Activated B cell treated with CpG ODN at 0.5 μM for 24 hours (primary cell): Measurements from ENCODE around the gene EPSTI1. TPM values are rescaled to one million over a fixed set of nuclear protein-coding genes. Genes with fewer than 3 reads are reported as not detected.

Source experiments
- ATAC-seq: fragments of 200-7000 bp; cut with Tn5 transposase; one replicate; pipeline ENCODE4 v1.10.0; 2021; ENCODE audit warnings: low read depth, mild to moderate bottlenecking, moderate library complexity
- CTCF ChIA-PET: fragments of 350-600 bp; sonication (Branson Sonifier 250); formaldehyde crosslinking; loops from one replicate; lab custom pipeline; 2021; ENCODE audit warnings: antibody characterized with exemption; lab: Charles Lee
- POLR2A ChIA-PET: fragments of 350-600 bp; sonication (Branson Sonifier 250); formaldehyde crosslinking; loops from one replicate; lab custom pipeline; 2021; ENCODE audit warnings: antibody characterized with exemption; lab: Charles Lee
- DNase-seq: peaks from one replicate; pipeline ENCODE4 v3.0.0; 2022
- H3K27ac Mint-ChIP-seq: one replicate; pipeline ENCODE4 v1.8.0; 2020; ENCODE audit warnings: mixed read lengths
- H3K27me3 Mint-ChIP-seq: one replicate; pipeline ENCODE4 v1.8.0; 2021; ENCODE audit warnings: mixed read lengths
- H3K36me3 Mint-ChIP-seq: one replicate; pipeline ENCODE4 v1.8.0; 2021; ENCODE audit warnings: low read depth, mixed read lengths
- H3K4me1 Mint-ChIP-seq: one replicate; pipeline ENCODE4 v1.8.0; 2021; ENCODE audit warnings: mixed read lengths
- H3K4me3 Mint-ChIP-seq: one replicate; pipeline ENCODE4 v1.8.0; 2020; ENCODE audit warnings: mild to moderate bottlenecking, mixed read lengths
- H3K9me3 Mint-ChIP-seq: one replicate; pipeline ENCODE4 v1.8.0; 2020; ENCODE audit warnings: mixed read lengths
- intact Hi-C: fragments of 100-400 bp; cut with micrococcal nuclease; formaldehyde crosslinking; loops from one replicate; pipeline ENCODE4 v1.15.1; 2024
- total RNA-seq: library from RNA; stranded (reverse); gene quantifications from 2 replicates; pipeline ENCODE4 v1.2.3, GENCODE V29; 2022
- TF ChIP-seq, protein P1 (sequence below): fragments of 200-600 bp; IDR thresholded peaks from one replicate; pipeline ENCODE4 v1.8.0; 2022; ENCODE audit warnings: antibody characterized with exemption, mild to moderate bottlenecking

Gene EPSTI1
- total RNA-seq, 1 donor from 2014 or later = 32.8 TPM

DNA sequence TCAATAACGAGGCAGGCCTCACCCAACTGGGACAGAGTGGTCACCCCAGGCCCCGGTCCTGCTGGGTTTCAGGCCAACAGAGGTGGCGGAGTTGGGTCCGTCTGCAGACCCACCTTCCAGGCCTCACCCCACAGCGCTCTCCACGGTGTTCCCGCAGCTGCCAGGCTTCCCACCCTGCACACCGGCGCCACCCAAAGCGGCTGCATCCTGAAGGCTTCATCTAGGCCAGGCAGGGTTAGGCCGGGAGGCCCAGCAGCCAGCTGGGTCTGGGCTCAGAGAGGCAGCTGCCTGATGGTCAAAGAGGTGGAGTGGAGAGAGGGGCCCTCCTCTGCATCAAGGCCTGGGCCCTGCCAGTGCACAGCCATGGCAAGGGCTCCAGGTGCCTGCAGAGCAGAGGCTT lies 44.1 kb downstream of the EPSTI1 start:
- ATAC-seq = no peak
- POLR2A ChIA-PET = no interaction called here
- peaks cover 92% of the 10 kb centered on the region for H3K36me3 Mint-ChIP-seq

DNA sequence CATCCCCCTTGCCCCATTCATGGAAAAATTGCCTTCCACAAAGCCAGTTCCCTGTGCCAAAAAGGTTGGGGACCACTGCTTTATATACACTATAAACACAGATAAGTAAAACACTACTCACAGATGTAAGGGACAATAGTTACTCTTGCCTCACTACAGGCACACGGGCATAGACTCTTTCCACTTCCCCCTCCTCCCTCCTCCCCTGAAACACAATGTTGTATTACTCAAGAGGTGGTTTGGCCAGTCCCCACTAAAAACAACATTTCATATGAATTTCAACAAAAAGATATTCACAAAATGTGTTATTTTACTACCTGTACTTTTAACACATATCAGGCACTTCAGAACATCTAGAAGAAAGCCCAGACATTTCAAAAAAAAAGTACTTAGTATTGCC lies 45.1 kb downstream of the EPSTI1 start:
- H3K4me1 Mint-ChIP-seq = no peaks in the 10 kb centered on the region
- ChIA-PET CTCF (no interaction called here), POLR2A (no interaction called here)

More for the DNA sequence above, 44.1 kb downstream of the EPSTI1 start:
- H3K4me1 Mint-ChIP-seq = no peaks in the 10 kb centered on the region
- intact Hi-C loops = no loop called here
- TF ChIP-seq, protein P1, sequence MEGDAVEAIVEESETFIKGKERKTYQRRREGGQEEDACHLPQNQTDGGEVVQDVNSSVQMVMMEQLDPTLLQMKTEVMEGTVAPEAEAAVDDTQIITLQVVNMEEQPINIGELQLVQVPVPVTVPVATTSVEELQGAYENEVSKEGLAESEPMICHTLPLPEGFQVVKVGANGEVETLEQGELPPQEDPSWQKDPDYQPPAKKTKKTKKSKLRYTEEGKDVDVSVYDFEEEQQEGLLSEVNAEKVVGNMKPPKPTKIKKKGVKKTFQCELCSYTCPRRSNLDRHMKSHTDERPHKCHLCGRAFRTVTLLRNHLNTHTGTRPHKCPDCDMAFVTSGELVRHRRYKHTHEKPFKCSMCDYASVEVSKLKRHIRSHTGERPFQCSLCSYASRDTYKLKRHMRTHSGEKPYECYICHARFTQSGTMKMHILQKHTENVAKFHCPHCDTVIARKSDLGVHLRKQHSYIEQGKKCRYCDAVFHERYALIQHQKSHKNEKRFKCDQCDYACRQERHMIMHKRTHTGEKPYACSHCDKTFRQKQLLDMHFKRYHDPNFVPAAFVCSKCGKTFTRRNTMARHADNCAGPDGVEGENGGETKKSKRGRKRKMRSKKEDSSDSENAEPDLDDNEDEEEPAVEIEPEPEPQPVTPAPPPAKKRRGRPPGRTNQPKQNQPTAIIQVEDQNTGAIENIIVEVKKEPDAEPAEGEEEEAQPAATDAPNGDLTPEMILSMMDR = no peak
- no peak overlapping the region for H3K4me3 Mint-ChIP-seq
- CTCF ChIA-PET = no interaction called here
- no peaks in the 10 kb centered on the region for H3K27me3 Mint-ChIP-seq
- no peak for DNase-seq
- no peak overlapping the region for H3K27ac Mint-ChIP-seq
- peaks cover 5% of the 10 kb centered on the region for H3K9me3 Mint-ChIP-seq

GRCh38 chr13:42929886-42930535 lies 62.0 kb downstream of the EPSTI1 start:
- H3K36me3 Mint-ChIP-seq = peaks cover 71% of the 10 kb centered on the region
- TF ChIP-seq, protein P1 = no peak
- no peaks in the 10 kb centered on the region for H3K27me3 Mint-ChIP-seq
- no peak overlapping the region for H3K4me3 Mint-ChIP-seq
- DNase-seq (no peak), ATAC-seq (no peak)
- intact Hi-C loops = no loop called here
- no peaks in the 10 kb centered on the region for H3K4me1 Mint-ChIP-seq
- no peak overlapping the region for H3K27ac Mint-ChIP-seq
- ChIA-PET POLR2A (interaction anchor here (0.6 kb wide), 1 partner anchor 599 kb away, joined by 8 read pairs; no protein-coding TSS in a partner anchor), CTCF (no interaction called here)
- no peaks in the 10 kb centered on the region for H3K9me3 Mint-ChIP-seq

More for the DNA sequence above, 45.1 kb downstream of the EPSTI1 start:
- intact Hi-C loops = no loop called here
- H3K4me3 Mint-ChIP-seq = no peak overlapping the region
- no peak overlapping the region for H3K27ac Mint-ChIP-seq
- peaks cover 5% of the 10 kb centered on the region for H3K9me3 Mint-ChIP-seq
- ATAC-seq (no peak), DNase-seq (no peak)
- TF ChIP-seq, protein P1 = no peak
- H3K36me3 Mint-ChIP-seq = peaks cover 83% of the 10 kb centered on the region
- no peaks in the 10 kb centered on the region for H3K27me3 Mint-ChIP-seq

GRCh38 chr13:42926555-42926954 lies 65.5 kb downstream of the EPSTI1 start:
- Mint-ChIP-seq H3K4me1 (no peaks in the 10 kb centered on the region), H3K9me3 (no peaks in the 10 kb centered on the region), H3K36me3 (peaks cover 74% of the 10 kb centered on the region), H3K4me3 (no peak overlapping the region), H3K27me3 (no peaks in the 10 kb centered on the region), H3K27ac (no peak overlapping the region)
- no peak for DNase-seq
- intact Hi-C loops = no loop called here
- ChIA-PET POLR2A (no interaction called here), CTCF (no interaction called here)
- no peak for ATAC-seq
- TF ChIP-seq, protein P1 = no peak

- Mint-ChIP-seq H3K27me3 (no peaks in the 10 kb centered on the region), H3K36me3 (peaks cover 79% of the 10 kb centered on the region), H3K27ac (no peak overlapping the region), H3K4me1 (no peaks in the 10 kb centered on the region), H3K9me3 (no peaks in the 10 kb centered on the region), H3K4me3 (no peak overlapping the region)
- DNase-seq = no peak
- ChIA-PET POLR2A (no interaction called here), CTCF (no interaction called here)
- TF ChIP-seq, protein P1 = no peak
- intact Hi-C loops = no loop called here
- ATAC-seq = no peak
Measured at GRCh38 chr13:42926043-42926442, 66.0 kb downstream of the EPSTI1 start.
